HepG2 (cell line): ENCODE measurements around the gene RECQL5. TPM values are rescaled to one million over a fixed set of nuclear protein-coding genes. Genes with fewer than 3 reads are reported as not detected.

Source experiments
- IRF2 ChIP-seq: IDR thresholded peaks from 2 replicates; pipeline ENCODE4 v1.6.1; 2018; ENCODE audit warnings: missing genetic modification reagents, missing compliant biosample characterization
- MIER2 ChIP-seq: IDR thresholded peaks from 2 replicates; pipeline ENCODE4 v1.6.1; 2016; ENCODE audit warnings: missing biosample characterization, missing genetic modification reagents
- NCOR1 ChIP-seq: fragments of 200-600 bp; sonication (generic); IDR thresholded peaks from 2 replicates; pipeline ENCODE4 v1.7.0; 2017; ENCODE audit warnings: antibody characterized with exemption, low read length, borderline replicate concordance
- NFIB ChIP-seq: sonication (generic); formaldehyde crosslinking; IDR thresholded peaks from 2 replicates; pipeline ENCODE4 v1.9.0; 2021; ENCODE audit warnings: missing genetic modification reagents, mild to moderate bottlenecking, borderline replicate concordance
- NR1H2 ChIP-seq: sonication (generic); formaldehyde crosslinking; IDR thresholded peaks from 2 replicates; pipeline ENCODE4 v1.8.1; 2022; ENCODE audit warnings: low read depth, missing genetic modification reagents, borderline replicate concordance
- PTBP1 ChIP-seq: fragments of 200-400 bp; formaldehyde crosslinking; IDR thresholded peaks from 2 replicates; pipeline ENCODE4 v1.6.1; 2018; ENCODE audit warnings: low read length, low read depth; ENCODE audit not compliant: poor library complexity, severe bottlenecking
- RXRB ChIP-seq: IDR thresholded peaks from 2 replicates; pipeline ENCODE4 v1.6.1; 2016; ENCODE audit warnings: borderline replicate concordance, missing genetic modification reagents, missing compliant biosample characterization
- SETDB1 ChIP-seq: sonication (generic); formaldehyde crosslinking; IDR thresholded peaks from 2 replicates; pipeline ENCODE4 v1.5.1; 2020; ENCODE audit warnings: missing genetic modification reagents, mild to moderate bottlenecking, borderline replicate concordance
- SMC3 ChIP-seq: IDR thresholded peaks from 2 replicates; pipeline ENCODE4 v1.6.1; 2011; ENCODE audit warnings: low read length, improper control_type of control experiment
- SPEN ChIP-seq: sonication (generic); formaldehyde crosslinking; IDR thresholded peaks from 2 replicates; pipeline ENCODE4 v1.5.1; 2020; ENCODE audit warnings: low read depth, mild to moderate bottlenecking, missing genetic modification reagents
- SYNCRIP ChIP-seq: fragments of 200-400 bp; formaldehyde crosslinking; IDR thresholded peaks from 2 replicates; pipeline ENCODE4 v1.6.1; 2018; ENCODE audit warnings: mild to moderate bottlenecking, low read depth, low read length; ENCODE audit not compliant: insufficient read depth
- YY1 ChIP-seq: IDR thresholded peaks from 2 replicates; pipeline ENCODE4 v1.6.1; 2011; ENCODE audit warnings: low read length, low read depth, moderate library complexity, mild to moderate bottlenecking; ENCODE audit not compliant: insufficient read depth, insufficient replicate concordance
- ZBTB42 ChIP-seq: sonication (generic); formaldehyde crosslinking; IDR thresholded peaks from 2 replicates; pipeline ENCODE4 v1.5.0; 2020; ENCODE audit warnings: mild to moderate bottlenecking, missing genetic modification reagents
- ZFP90 ChIP-seq: sonication (generic); formaldehyde crosslinking; IDR thresholded peaks from 2 replicates; pipeline ENCODE4 v1.8.0; 2022; ENCODE audit warnings: missing genetic modification reagents, mild to moderate bottlenecking, inconsistent platforms, borderline replicate concordance
- ZNF530 ChIP-seq: sonication (generic); formaldehyde crosslinking; IDR thresholded peaks from 2 replicates; pipeline ENCODE4 v1.5.0; 2020; ENCODE audit warnings: low read depth, mild to moderate bottlenecking, missing genetic modification reagents
- polyA plus RNA-seq, 8 experiments: library from polyadenylated mRNA; depleted of rRNA in 3 of 8; stranded (reverse) in 7 of 8; unstranded in 1 of 8; fragments of >200 nt; fragmentation: Illumina TruSeq in 4 of 8; extraction: Trizol in 4 of 8; gene quantifications; 2 replicates each; pipeline versions ENCODE4 v1.2.1 to v1.2.3, GENCODE V29; 2011 to 2016; ENCODE audit warnings: low read depth in 4 of 8, missing spikeins in 1 of 8, mixed read lengths in 1 of 8; ENCODE audit not compliant: insufficient read depth in 1 of 8
- total RNA-seq, 5 experiments: library from RNA; depleted of rRNA; stranded (reverse); fragments of >200 nt; fragmentation: Illumina TruSeq; extraction: Trizol; gene quantifications; 2 replicates each; pipeline ENCODE4 v1.2.3, GENCODE V29; 2016; ENCODE audit warnings: low read depth in 1 of 5
- TF ChIP-seq, protein P1 (sequence below): sonication (generic); formaldehyde crosslinking; IDR thresholded peaks from 2 replicates; pipeline ENCODE4 v1.5.0; 2020; ENCODE audit warnings: mild to moderate bottlenecking, missing genetic modification reagents
- TF ChIP-seq, protein P2 (sequence below): sonication (generic); formaldehyde crosslinking; IDR thresholded peaks from 2 replicates; pipeline ENCODE4 v1.8.0; 2022; ENCODE audit warnings: mild to moderate bottlenecking, missing genetic modification reagents, moderate library complexity
- TF ChIP-seq, protein P3 (sequence below): sonication (generic); formaldehyde crosslinking; IDR thresholded peaks from 2 replicates; pipeline ENCODE4 v1.4.0; 2020; ENCODE audit warnings: missing genetic modification reagents, mild to moderate bottlenecking, borderline replicate concordance

RECQL5 gene
- total and polyA plus RNA-seq, 2 of the 13 experiments (the other 11 are each of a cell fraction or from before 2014, with no cell fraction given), result 27.7 to 32.0 TPM

DNA sequence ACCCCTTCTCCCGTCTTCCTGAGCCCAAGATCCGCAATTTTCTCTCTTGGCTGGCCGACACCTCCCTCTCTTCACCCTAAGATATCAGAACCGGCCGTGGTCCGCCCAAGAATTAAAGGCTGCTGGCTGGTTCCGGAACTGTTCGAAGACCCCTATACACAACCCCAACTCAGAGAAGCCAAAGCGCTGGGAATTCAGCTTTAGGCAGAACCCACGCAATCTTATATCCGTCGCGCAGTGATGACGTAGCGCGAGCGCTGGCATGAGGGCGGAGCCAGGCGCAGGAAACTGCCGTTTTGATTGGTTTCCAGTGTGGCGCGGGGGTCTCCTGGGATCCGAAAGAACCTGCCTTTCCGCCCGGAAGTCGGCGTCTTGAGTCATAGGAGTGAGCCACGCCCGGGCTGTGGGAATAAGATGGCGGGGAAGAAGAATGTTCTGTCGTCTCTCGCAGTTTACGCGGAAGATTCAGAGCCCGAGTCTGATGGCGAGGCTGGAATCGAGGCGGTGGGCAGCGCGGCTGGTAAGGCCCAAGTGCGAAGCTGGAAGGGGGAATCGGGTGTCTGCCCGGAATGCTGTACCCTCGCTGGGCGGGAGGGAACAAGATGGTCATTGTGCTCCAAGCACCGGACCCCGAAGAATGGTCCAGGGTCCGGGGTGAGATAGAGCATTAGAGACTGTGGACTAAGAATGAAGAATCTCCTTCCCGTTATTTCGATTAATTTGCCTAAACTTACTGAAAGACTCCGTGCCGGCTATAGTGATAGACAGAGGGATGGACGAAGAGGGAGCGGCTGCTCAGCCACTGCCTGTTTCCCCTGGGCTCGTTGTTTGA is at the start of gene RECQL5, which contains the start of gene SAP30BP (continued):
- TF ChIP-seq, protein P1, sequence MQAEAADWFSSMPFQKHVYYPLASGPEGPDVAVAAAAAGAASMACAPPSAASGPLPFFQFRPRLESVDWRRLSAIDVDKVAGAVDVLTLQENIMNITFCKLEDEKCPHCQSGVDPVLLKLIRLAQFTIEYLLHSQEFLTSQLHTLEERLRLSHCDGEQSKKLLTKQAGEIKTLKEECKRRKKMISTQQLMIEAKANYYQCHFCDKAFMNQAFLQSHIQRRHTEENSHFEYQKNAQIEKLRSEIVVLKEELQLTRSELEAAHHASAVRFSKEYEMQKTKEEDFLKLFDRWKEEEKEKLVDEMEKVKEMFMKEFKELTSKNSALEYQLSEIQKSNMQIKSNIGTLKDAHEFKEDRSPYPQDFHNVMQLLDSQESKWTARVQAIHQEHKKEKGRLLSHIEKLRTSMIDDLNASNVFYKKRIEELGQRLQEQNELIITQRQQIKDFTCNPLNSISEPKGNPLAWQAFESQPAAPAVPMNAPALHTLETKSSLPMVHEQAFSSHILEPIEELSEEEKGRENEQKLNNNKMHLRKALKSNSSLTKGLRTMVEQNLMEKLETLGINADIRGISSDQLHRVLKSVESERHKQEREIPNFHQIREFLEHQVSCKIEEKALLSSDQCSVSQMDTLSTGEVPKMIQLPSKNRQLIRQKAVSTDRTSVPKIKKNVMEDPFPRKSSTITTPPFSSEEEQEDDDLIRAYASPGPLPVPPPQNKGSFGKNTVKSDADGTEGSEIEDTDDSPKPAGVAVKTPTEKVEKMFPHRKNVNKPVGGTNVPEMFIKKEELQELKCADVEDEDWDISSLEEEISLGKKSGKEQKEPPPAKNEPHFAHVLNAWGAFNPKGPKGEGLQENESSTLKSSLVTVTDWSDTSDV (CRISPR knock-in tag), result no peak
- TF ChIP-seq SMC3, result peak; percentile 31; the same call in 1 of the 2 replicates
- TF ChIP-seq NR1H2 (CRISPR knock-in tag), result no peak; the same call in 1 of the 2 replicates
- TF ChIP-seq SETDB1 (CRISPR knock-in tag), result no peak
- TF ChIP-seq SPEN, result peak; percentile 95
- TF ChIP-seq ZNF530 (CRISPR knock-in tag), result no peak
- TF ChIP-seq SYNCRIP, result no peak
- no peak; the same call in 1 of the 2 replicates for TF ChIP-seq RXRB (CRISPR knock-in tag)
- no peak for TF ChIP-seq MIER2 (CRISPR knock-in tag)
- peak; percentile 61 for TF ChIP-seq IRF2 (CRISPR knock-in tag)
- no peak for TF ChIP-seq NCOR1
- TF ChIP-seq ZBTB42, result no peak
- TF ChIP-seq, protein P2, sequence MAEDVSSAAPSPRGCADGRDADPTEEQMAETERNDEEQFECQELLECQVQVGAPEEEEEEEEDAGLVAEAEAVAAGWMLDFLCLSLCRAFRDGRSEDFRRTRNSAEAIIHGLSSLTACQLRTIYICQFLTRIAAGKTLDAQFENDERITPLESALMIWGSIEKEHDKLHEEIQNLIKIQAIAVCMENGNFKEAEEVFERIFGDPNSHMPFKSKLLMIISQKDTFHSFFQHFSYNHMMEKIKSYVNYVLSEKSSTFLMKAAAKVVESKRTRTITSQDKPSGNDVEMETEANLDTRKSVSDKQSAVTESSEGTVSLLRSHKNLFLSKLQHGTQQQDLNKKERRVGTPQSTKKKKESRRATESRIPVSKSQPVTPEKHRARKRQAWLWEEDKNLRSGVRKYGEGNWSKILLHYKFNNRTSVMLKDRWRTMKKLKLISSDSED (CRISPR knock-in tag), result no peak
- TF ChIP-seq NFIB (CRISPR knock-in tag), result no peak
- no peak for TF ChIP-seq PTBP1
- no peak for TF ChIP-seq ZFP90 (CRISPR knock-in tag)
- TF ChIP-seq, protein P3, sequence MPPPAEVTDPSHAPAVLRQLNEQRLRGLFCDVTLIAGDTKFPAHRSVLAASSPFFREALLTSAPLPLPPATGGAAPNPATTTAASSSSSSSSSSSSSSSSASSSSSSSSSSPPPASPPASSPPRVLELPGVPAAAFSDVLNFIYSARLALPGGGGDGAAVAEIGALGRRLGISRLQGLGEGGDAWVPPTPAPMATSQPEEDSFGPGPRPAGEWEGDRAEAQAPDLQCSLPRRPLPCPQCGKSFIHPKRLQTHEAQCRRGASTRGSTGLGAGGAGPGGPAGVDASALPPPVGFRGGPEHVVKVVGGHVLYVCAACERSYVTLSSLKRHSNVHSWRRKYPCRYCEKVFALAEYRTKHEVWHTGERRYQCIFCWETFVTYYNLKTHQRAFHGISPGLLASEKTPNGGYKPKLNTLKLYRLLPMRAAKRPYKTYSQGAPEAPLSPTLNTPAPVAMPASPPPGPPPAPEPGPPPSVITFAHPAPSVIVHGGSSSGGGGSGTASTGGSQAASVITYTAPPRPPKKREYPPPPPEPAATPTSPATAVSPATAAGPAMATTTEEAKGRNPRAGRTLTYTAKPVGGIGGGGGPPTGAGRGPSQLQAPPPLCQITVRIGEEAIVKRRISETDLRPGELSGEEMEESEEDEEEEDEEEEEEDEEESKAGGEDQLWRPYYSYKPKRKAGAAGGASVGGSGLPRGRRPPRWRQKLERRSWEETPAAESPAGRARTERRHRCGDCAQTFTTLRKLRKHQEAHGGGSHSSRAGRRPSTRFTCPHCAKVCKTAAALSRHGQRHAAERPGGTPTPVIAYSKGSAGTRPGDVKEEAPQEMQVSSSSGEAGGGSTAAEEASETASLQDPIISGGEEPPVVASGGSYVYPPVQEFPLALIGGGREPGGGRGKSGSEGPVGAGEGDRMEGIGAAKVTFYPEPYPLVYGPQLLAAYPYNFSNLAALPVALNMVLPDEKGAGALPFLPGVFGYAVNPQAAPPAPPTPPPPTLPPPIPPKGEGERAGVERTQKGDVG (CRISPR knock-in tag), result 0 out of 2 replicates have a peak, but pooled peaks have one; percentile 23
- peak; percentile 96 for TF ChIP-seq YY1
